ENCODE measurements around the gene KRTAP19-5.
"Not testable (repeated sequence)": the region's sequence is repeated elsewhere in the genome, so short reads cannot be mapped to it uniquely, and the experiment has no call there.

Gene KRTAP19-5

GRCh38 chr21:30502041-30502440, at the start of gene KRTAP19-5:
Gene KRTAP19-5 (minus strand): TSS chr21:30502141. CDS start chr21:30502090, 51 bp downstream.
- peak; percentile 6 for DNase-seq (ENCODE audit: low spot score)

GRCh38 chr21:30541764-30542163, 39.8 kb upstream of the KRTAP19-5 start, which contains the start of gene KRTAP19-6:
Gene KRTAP19-6 (minus strand): TSS chr21:30541864. CDS start chr21:30541833, 31 bp downstream.
- no peak for DNase-seq (ENCODE audit: low spot score)

- no peak for DNase-seq (ENCODE audit: low spot score)
These were observed 16.9 kb upstream of the KRTAP19-5 start for GRCh38 chr21:30518876-30519275.

- peak; percentile 5 for DNase-seq (ENCODE audit: low spot score)
These were observed 13.7 kb upstream of the KRTAP19-5 start for GRCh38 chr21:30515681-30516080.

- not testable (repeated sequence) for DNase-seq (ENCODE audit: low spot score)
These were observed 3.8 kb upstream of the KRTAP19-5 start for GRCh38 chr21:30505621-30506205.

- DNase-seq (ENCODE audit: low spot score), result no peak
These were observed 4.9 kb downstream of the KRTAP19-5 start, which contains the start of gene KRTAP19-4 for GRCh38 chr21:30497065-30497464. Gene KRTAP19-4 (minus strand): TSS chr21:30497165. CDS start chr21:30497110, 55 bp downstream.

- DNase-seq (ENCODE audit: low spot score), result no peak
These were observed 9.9 kb downstream of the KRTAP19-5 start, which contains the start of gene KRTAP19-3 for GRCh38 chr21:30491963-30492428. Gene KRTAP19-3 (minus strand): TSS chr21:30492013. CDS start chr21:30491957, 56 bp downstream.

- DNase-seq (ENCODE audit: low spot score), result no peak
These were observed 14.6 kb downstream of the KRTAP19-5 start, which contains the start of gene KRTAP19-2 for GRCh38 chr21:30487336-30487735. Gene KRTAP19-2 (minus strand): TSS chr21:30487436. CDS start chr21:30487348, 88 bp downstream.

GRCh38 chr21:30486180-30486579, 15.8 kb downstream of the KRTAP19-5 start:
- DNase-seq (ENCODE audit: low spot score), result no peak

GRCh38 chr21:30482130-30482529, 19.8 kb downstream of the KRTAP19-5 start:
- DNase-seq (ENCODE audit: low spot score), result peak; percentile 40

- peak; percentile 3 for DNase-seq (ENCODE audit: low spot score)
These were observed 21.8 kb downstream of the KRTAP19-5 start, which contains the start of gene KRTAP19-1 for GRCh38 chr21:30480145-30480544. Gene KRTAP19-1 (minus strand): TSS chr21:30480367. CDS start chr21:30480317, 50 bp downstream.

- DNase-seq (ENCODE audit: low spot score), result no peak
These were observed 22.7 kb downstream of the KRTAP19-5 start for GRCh38 chr21:30479259-30479658.

GRCh38 chr21:30478004-30478403, 23.9 kb downstream of the KRTAP19-5 start:
- no peak for DNase-seq (ENCODE audit: low spot score)

GRCh38 chr21:30468900-30469714, 32.8 kb downstream of the KRTAP19-5 start:
- no peak for DNase-seq (ENCODE audit: low spot score)

- no peak for DNase-seq (ENCODE audit: low spot score)
These were observed 38.2 kb downstream of the KRTAP19-5 start for GRCh38 chr21:30463713-30464112.

Measured in COLO829 (cell line).